ENCODE results near the gene TMEM82.

DNA sequence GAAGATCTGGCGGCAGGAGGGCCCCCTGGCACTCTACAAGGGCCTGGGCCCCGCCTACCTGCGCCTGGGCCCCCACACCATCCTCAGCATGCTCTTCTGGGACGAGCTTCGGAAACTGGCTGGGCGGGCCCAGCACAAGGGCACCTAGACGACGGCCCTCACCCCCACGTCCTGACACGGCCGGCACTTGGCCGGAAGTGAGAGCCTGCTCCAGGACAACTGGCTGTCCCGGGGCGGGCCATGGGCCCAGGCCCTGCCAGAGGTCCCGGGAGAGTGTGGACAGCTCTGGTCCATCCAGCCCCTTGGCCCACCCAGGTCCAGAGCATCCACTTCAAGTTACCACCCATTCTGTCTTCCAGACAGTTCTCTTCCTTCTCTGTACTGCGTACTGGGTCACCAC, 3.0 kb upstream of the TMEM82 start:
- TF ChIP-seq CTCF (IDR thresholded peaks at IDR 0.05), result no peak
- no peak for TF ChIP-seq POLR2A (IDR thresholded peaks at IDR 0.05)

Measured in right lobe of liver (tissue), 4 donors.